Measurements from ENCODE around the gene AZGP1. TPM values are rescaled to one million over a fixed set of nuclear protein-coding genes. Genes with fewer than 3 reads are reported as not detected.
"Not testable (repeated sequence)": the region's sequence is repeated elsewhere in the genome, so short reads cannot be mapped to it uniquely, and the experiment has no call there.

Gene AZGP1
- polyA plus RNA-seq, 1 donor, result 1.2 TPM

DNA sequence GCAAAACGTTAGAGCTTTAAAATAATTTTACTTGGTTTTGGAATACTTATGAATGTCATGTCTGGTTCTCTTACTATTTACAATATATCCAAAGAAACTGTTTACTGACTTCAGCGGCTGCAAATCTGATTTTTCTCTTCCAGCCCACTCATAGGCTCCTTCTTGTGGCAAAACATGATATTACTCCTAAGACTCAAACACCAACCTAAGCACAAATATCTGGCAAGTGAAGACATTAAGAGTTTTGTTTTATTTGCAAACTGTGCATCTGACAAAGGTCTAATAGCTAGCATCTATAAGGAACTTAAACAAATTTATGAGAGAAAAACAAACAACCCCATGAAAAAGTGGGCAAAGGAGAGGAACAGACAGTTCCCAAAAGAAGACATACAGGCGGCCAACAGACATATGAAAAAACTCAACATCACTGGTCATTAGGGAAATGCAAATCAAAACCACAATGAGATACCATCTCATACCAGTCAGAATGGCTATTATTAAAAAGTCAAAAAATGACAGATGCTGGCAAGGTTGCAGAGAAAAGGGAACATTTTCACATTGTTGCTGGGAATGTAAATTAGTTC, 26.1 kb downstream of the AZGP1 start:
- no peak for DNase-seq

DNA sequence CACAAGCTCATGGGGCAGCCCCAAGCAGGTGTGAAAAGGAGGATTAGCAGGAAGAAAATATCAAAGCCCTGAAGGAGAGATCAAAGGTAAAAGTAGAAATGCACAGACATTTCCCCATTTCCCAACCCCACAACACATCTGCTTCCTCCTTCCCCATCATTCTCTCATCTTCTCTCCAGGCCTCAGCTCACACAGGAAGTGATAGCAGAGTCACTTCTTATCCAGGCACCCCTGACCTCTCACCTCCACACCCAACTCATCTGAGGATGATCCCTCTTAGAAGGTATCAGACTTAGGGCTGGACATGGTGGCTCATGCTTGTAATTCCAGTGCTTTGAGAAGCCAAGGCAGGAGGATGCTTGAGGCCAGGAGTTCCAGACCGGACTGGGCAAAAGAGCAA, 28.2 kb downstream of the AZGP1 start:
- DNase-seq, result no peak

DNA sequence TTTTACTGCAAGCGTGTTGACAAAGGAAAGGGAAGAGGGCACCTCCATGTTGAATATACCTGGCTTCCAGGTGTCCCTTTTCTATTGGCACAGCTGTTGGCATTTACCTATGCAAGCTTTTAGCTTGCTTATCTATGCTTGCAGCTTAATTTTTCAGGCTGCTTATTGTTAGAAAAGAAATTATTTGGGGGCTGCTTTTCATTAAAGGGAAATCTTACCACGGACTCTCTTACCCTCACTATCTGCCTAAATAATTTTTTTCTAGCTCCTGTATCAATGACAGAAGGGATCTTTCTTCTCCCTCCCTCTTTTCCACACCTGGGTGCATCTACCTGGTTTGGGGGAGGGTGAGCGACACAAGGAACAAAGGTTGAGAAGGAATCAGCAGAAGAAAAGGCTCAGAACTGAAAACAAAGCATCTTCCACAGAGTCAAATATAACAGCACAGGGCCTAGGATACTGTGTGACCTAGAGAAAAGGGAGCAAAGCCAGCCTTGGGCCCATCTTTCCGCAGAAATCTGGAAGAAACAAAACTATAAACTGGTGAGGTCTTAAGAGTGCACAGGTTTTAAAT, 31.2 kb downstream of the AZGP1 start:
- no peak for DNase-seq

GRCh38 chr7:99943641-99944496, 32.0 kb downstream of the AZGP1 start:
- DNase-seq, result no peak

GRCh38 chr7:99938296-99938695, 37.5 kb downstream of the AZGP1 start:
- DNase-seq, result no peak

DNA sequence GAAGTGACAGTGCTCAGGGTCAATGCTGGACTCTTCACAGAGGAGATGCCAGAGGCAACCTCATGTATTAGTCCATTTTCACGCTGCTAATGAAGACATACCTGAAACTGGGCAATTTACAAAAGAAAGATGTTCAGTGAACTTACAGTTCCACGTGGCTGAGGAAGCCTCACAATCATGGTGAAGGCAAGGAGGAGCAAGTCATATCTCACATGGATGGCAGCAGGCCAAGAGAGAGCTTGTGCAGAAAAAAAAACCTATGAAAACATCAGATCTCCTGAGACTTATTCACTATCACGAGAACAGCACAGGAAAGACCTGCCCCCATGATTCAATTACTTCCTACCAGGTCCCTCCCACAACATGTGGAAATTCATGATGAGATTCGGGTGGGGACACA, 40.8 kb downstream of the AZGP1 start:
- DNase-seq, result not testable (repeated sequence)

- no peak for DNase-seq
Measured at GRCh38 chr7:99930376-99930775, 45.5 kb downstream of the AZGP1 start.

DNA sequence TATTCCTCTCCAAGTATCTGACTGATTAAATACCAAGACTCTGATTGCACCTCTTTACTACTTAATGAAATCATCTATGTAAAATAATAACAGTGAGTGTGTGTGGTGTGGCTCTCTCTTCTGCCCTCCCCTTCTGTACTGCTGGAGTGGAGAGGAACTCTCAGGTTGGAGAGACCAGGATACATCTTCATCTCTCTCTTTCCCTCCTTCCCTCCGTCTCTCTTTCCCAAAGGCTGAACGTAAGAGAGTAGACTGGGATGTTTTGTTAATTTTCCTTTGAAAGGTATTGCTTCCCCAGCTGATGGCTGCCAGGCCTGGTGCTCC, 46.1 kb downstream of the AZGP1 start:
- no peak for DNase-seq

- peak; percentile 11 for DNase-seq
Measured at GRCh38 chr7:99928994-99929729, 46.7 kb downstream of the AZGP1 start, which contains the start of gene GJC3. Gene GJC3, minus strand, starts transcription at chr7:99929620. Its CDS starts 0 bp downstream, at chr7:99929620.

GRCh38 chr7:99928188-99928587, 47.6 kb downstream of the AZGP1 start:
- DNase-seq, result no peak

DNA sequence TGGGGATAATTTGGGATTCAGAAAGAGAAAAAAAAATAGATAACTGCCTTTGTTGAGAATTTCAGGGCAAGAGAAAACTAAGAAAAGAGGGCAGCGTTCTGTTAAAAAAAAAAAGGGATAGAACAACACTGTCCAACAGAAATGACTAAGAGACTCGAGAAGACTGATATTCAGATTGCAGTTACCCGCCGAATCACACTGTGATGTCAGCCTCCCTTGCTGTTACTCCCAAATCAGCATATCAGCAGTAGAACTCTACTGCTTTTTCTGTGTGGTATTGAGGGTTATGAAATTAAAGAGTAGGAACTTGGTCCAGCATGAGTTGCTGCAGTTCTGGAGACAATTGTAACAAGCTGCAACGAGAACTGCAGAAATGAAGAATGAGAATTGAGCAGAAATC, 48.3 kb downstream of the AZGP1 start:
- DNase-seq, result no peak

- DNase-seq, result no peak
Measured at GRCh38 chr7:99926321-99926720, 49.5 kb downstream of the AZGP1 start.

GRCh38 chr7:99923200-99923599, 52.6 kb downstream of the AZGP1 start:
- DNase-seq, result no peak

DNA sequence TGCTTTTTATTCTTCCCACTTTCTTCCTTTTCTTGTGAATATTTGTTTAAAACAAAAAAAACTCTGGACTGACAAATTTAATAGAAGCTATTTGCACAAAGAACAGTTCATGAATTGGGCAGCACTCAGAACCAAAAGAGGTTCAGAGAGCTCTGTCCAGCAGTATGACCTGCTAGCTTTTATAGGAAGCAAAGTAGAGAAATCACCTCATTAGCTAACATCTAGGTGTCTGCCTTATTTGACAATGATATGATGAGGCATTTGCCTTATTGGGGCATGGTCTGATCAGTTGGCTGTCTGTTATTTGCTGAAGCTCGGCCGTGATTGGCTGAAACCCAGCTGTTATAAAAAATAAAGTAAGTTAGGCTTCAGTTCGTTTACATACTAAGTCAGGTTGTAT, 55.7 kb downstream of the AZGP1 start:
- no peak for DNase-seq

- DNase-seq, result no peak
Measured at GRCh38 chr7:99919814-99920112, 56.1 kb downstream of the AZGP1 start.

GRCh38 chr7:99918959-99919813, 56.6 kb downstream of the AZGP1 start, which contains the start of gene TRIM4:
Gene TRIM4, minus strand, starts transcription at chr7:99919530. Its CDS starts 129 bp downstream, at chr7:99919401.
- peak; percentile 90 for DNase-seq

Other genes with a start within 250 kb of the AZGP1 start
- gene CYP3A7, start 240.8 kb downstream of the AZGP1 start, polyA plus RNA-seq (ENCODE audit: insufficient read length), result not detected
- gene CYP3A4, start 191.8 kb downstream of the AZGP1 start, polyA plus RNA-seq (ENCODE audit: insufficient read length), result not detected
- gene CYP3A43, start 148.0 kb downstream of the AZGP1 start, polyA plus RNA-seq (ENCODE audit: insufficient read length), result not detected
- gene OR2AE1, start 99.0 kb downstream of the AZGP1 start, polyA plus RNA-seq (ENCODE audit: insufficient read length), result not detected
- 17.5 TPM for gene TRIM4, start 56.5 kb downstream of the AZGP1 start, polyA plus RNA-seq (ENCODE audit: insufficient read length)
- gene GJC3, start 46.4 kb downstream of the AZGP1 start, polyA plus RNA-seq (ENCODE audit: insufficient read length), result 0.70 TPM
- 28.9 TPM for gene ZKSCAN1, start 39.6 kb upstream of the AZGP1 start, polyA plus RNA-seq (ENCODE audit: insufficient read length)
- 12.4 TPM for gene ZSCAN21, start 73.7 kb upstream of the AZGP1 start, polyA plus RNA-seq (ENCODE audit: insufficient read length)
- gene ZNF3, start 105.7 kb upstream of the AZGP1 start, polyA plus RNA-seq (ENCODE audit: insufficient read length), result 29.8 TPM
- 92.1 TPM for gene COPS6, start 112.9 kb upstream of the AZGP1 start, polyA plus RNA-seq (ENCODE audit: insufficient read length)
- gene MCM7, start 125.4 kb upstream of the AZGP1 start, polyA plus RNA-seq (ENCODE audit: insufficient read length), result 76.6 TPM
- 23.9 TPM for gene AP4M1, start 125.6 kb upstream of the AZGP1 start, polyA plus RNA-seq (ENCODE audit: insufficient read length)
- 39.0 TPM for gene TAF6, start 143.3 kb upstream of the AZGP1 start, polyA plus RNA-seq (ENCODE audit: insufficient read length)
- 29.7 TPM for gene CNPY4, start 143.6 kb upstream of the AZGP1 start, polyA plus RNA-seq (ENCODE audit: insufficient read length)
- 1.5 TPM for gene MBLAC1, start 150.9 kb upstream of the AZGP1 start, polyA plus RNA-seq (ENCODE audit: insufficient read length)
- 59.5 TPM for gene LAMTOR4, start 172.9 kb upstream of the AZGP1 start, polyA plus RNA-seq (ENCODE audit: insufficient read length)
- gene TRAPPC14, start 182.7 kb upstream of the AZGP1 start, polyA plus RNA-seq (ENCODE audit: insufficient read length), result 12.1 TPM
- 12.8 TPM for gene GAL3ST4, start 192.6 kb upstream of the AZGP1 start, polyA plus RNA-seq (ENCODE audit: insufficient read length)
- gene GPC2, start 201.3 kb upstream of the AZGP1 start, polyA plus RNA-seq (ENCODE audit: insufficient read length), result 10.1 TPM
- gene STAG3, start 201.9 kb upstream of the AZGP1 start, polyA plus RNA-seq (ENCODE audit: insufficient read length), result 25.7 TPM
- gene PVRIG, start 243.9 kb upstream of the AZGP1 start, polyA plus RNA-seq (ENCODE audit: insufficient read length), result 10.1 TPM

All from hindlimb muscle (tissue), 1 donor.